ENCODE measurements around the gene RPL5.

DNA sequence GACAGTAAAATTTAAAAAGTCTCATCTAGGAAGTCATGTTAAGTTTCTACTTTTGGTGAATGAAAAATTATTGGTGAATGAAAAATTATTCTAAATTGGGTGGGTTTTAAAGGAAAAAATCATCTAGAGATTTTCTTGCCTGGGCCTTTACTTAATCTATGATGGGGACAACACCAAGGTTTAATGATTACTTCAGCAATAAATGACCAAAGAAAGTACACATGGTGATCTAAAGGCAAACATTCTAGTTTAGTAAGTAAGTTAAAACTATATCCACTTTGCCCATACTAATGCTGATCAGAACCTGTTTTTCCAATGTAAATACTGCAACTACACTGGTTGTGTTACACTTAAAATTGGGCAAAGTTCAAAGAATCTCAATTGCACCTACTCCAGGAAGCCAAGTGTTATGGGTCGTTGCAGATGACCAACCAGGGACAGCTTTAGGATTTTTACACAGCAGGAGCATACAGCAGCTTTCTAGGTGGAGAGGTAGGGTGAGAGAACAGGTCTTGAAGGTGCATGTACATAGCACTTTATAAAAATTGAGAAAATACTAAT is 14.6 kb upstream of the RPL5 start:
- TF ChIP-seq, protein P1, sequence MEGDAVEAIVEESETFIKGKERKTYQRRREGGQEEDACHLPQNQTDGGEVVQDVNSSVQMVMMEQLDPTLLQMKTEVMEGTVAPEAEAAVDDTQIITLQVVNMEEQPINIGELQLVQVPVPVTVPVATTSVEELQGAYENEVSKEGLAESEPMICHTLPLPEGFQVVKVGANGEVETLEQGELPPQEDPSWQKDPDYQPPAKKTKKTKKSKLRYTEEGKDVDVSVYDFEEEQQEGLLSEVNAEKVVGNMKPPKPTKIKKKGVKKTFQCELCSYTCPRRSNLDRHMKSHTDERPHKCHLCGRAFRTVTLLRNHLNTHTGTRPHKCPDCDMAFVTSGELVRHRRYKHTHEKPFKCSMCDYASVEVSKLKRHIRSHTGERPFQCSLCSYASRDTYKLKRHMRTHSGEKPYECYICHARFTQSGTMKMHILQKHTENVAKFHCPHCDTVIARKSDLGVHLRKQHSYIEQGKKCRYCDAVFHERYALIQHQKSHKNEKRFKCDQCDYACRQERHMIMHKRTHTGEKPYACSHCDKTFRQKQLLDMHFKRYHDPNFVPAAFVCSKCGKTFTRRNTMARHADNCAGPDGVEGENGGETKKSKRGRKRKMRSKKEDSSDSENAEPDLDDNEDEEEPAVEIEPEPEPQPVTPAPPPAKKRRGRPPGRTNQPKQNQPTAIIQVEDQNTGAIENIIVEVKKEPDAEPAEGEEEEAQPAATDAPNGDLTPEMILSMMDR (IDR thresholded peaks at IDR 0.05; ENCODE audit: low read length), result no peak
- no peak for TF ChIP-seq EZH2 (optimal IDR thresholded peaks at IDR 0.05; ENCODE audit: low read depth, low read length)
- no peak for TF ChIP-seq EZH2phosphoT487 (IDR thresholded peaks at IDR 0.05; ENCODE audit: low read length)
